ENCODE results near the gene OR51G1.

The OR51G1 gene

GRCh38 chr11:4921796-4922195, 2.3 kb downstream of the OR51G1 start:
- no peaks in the 10 kb centered on the region for H3K9me2 ChIP-seq (replicated peaks; ENCODE audit: insufficient read depth, low read length)
- H3K9ac ChIP-seq (ENCODE audit: low read length), result no peak overlapping the region
- H3K9me3 ChIP-seq (ENCODE audit: insufficient read depth, low read length), result no peaks in the 10 kb centered on the region
- no peaks in the 10 kb centered on the region for H3K36me3 ChIP-seq (ENCODE audit: low read length)
- no peaks in the 10 kb centered on the region for H3F3A ChIP-seq (ENCODE audit: insufficient read depth)
- TF ChIP-seq EZH2phosphoT487 (conservative IDR thresholded peaks at IDR 0.05; ENCODE audit: low read length), result no peak
- no peak for TF ChIP-seq CTCF (IDR thresholded peaks at IDR 0.05; ENCODE audit: insufficient read depth, low read length, poor library complexity, severe bottlenecking)
- H3K27ac ChIP-seq (ENCODE audit: low read depth, low read length), result no peak overlapping the region
- H4K20me1 ChIP-seq (ENCODE audit: low read depth, low read length), result no peaks in the 10 kb centered on the region
- no peak overlapping the region for H3K4me3 ChIP-seq (ENCODE audit: insufficient read depth, low read length, poor library complexity, severe bottlenecking)
- H3K27me3 ChIP-seq (ENCODE audit: low read length), result no peaks in the 10 kb centered on the region
- no peak overlapping the region for H2AFZ ChIP-seq (ENCODE audit: low read depth, low read length, severe bottlenecking)
- H3K4me2 ChIP-seq (ENCODE audit: low read depth, low read length, poor library complexity, severe bottlenecking), result no peak overlapping the region
- no peaks in the 10 kb centered on the region for H3K79me2 ChIP-seq (ENCODE audit: insufficient read depth, low read length)

- no peak within 1 kb of the TSS for H3K9ac ChIP-seq (ENCODE audit: low read length)
- H3K79me2 ChIP-seq (ENCODE audit: insufficient read depth, low read length), result no peaks in the 10 kb centered on the region
These were observed 4.9 kb downstream of the OR51G1 start, which contains the start of gene OR51G2 for GRCh38 chr11:4919250-4919649. OR51G2 (minus strand) TSS chr11:4919350; CDS start chr11:4915663, 3,687 bp downstream.

GRCh38 chr11:4916581-4916980, 7.6 kb downstream of the OR51G1 start:
- H3K9me3 ChIP-seq (ENCODE audit: insufficient read depth, low read length), result no peaks in the 10 kb centered on the region
- no peak overlapping the region for H3K4me2 ChIP-seq (ENCODE audit: low read depth, low read length, poor library complexity, severe bottlenecking)

More at GRCh38 chr11:4919250-4919649, 4.9 kb downstream of the OR51G1 start, which contains the start of gene OR51G2:
- TF ChIP-seq CTCF (IDR thresholded peaks at IDR 0.05; ENCODE audit: insufficient read depth, low read length, poor library complexity, severe bottlenecking) (no peak), EZH2phosphoT487 (conservative IDR thresholded peaks at IDR 0.05; ENCODE audit: low read length) (no peak)
- no peaks in the 10 kb centered on the region for H3K9me2 ChIP-seq (replicated peaks; ENCODE audit: insufficient read depth, low read length)
- no peak within 1 kb of the TSS for H3K27ac ChIP-seq (ENCODE audit: low read depth, low read length)
- H3K4me3 ChIP-seq (ENCODE audit: insufficient read depth, low read length, poor library complexity, severe bottlenecking), result no peak within 1 kb of the TSS
- no peaks in the 10 kb centered on the region for H4K20me1 ChIP-seq (ENCODE audit: low read depth, low read length)
- no peaks in the 10 kb centered on the region for H3K27me3 ChIP-seq (ENCODE audit: low read length)
- no peak within 1 kb of the TSS for H2AFZ ChIP-seq (ENCODE audit: low read depth, low read length, severe bottlenecking)
- no peak within 1 kb of the TSS for H3K4me2 ChIP-seq (ENCODE audit: low read depth, low read length, poor library complexity, severe bottlenecking)
- no peaks in the 10 kb centered on the region for H3K36me3 ChIP-seq (ENCODE audit: low read length)
- H3F3A ChIP-seq (ENCODE audit: insufficient read depth), result no peaks in the 10 kb centered on the region
- no peaks in the 10 kb centered on the region for H3K9me3 ChIP-seq (ENCODE audit: insufficient read depth, low read length)

More at GRCh38 chr11:4916581-4916980, 7.6 kb downstream of the OR51G1 start:
- H3K27me3 ChIP-seq (ENCODE audit: low read length), result no peaks in the 10 kb centered on the region
- H3K27ac ChIP-seq (ENCODE audit: low read depth, low read length), result no peak overlapping the region
- H3K36me3 ChIP-seq (ENCODE audit: low read length), result no peaks in the 10 kb centered on the region
- no peak for TF ChIP-seq EZH2phosphoT487 (conservative IDR thresholded peaks at IDR 0.05; ENCODE audit: low read length)
- TF ChIP-seq CTCF (IDR thresholded peaks at IDR 0.05; ENCODE audit: insufficient read depth, low read length, poor library complexity, severe bottlenecking), result no peak
- no peak overlapping the region for H3K9ac ChIP-seq (ENCODE audit: low read length)
- no peak overlapping the region for H3K4me3 ChIP-seq (ENCODE audit: insufficient read depth, low read length, poor library complexity, severe bottlenecking)
- no peaks in the 10 kb centered on the region for H3K9me2 ChIP-seq (replicated peaks; ENCODE audit: insufficient read depth, low read length)
- H4K20me1 ChIP-seq (ENCODE audit: low read depth, low read length), result no peaks in the 10 kb centered on the region
- no peak overlapping the region for H2AFZ ChIP-seq (ENCODE audit: low read depth, low read length, severe bottlenecking)
- H3F3A ChIP-seq (ENCODE audit: insufficient read depth), result no peaks in the 10 kb centered on the region
- H3K79me2 ChIP-seq (ENCODE audit: insufficient read depth, low read length), result no peaks in the 10 kb centered on the region

All from SU-DHL-6 (cell line).